Neuronal stem cell (in vitro differentiated cells): ENCODE measurements around the gene ROBO2.
A peak's percentile ranks its signal among the peaks of the same experiment; 100 is the strongest.

ENCODE experiments used
- DNase-seq: peaks from one replicate; pipeline ENCODE4 v3.0.0-alpha.2; 2013; ENCODE audit warnings: low spot score
- H2AFZ ChIP-seq: one replicate; pipeline ENCODE4 v1.6.1; 2013; ENCODE audit warnings: mild to moderate bottlenecking, low read length, inconsistent platforms
- H2AK5ac ChIP-seq: 2 replicates; pipeline ENCODE4 v1.6.1; 2013; ENCODE audit warnings: low read depth, mild to moderate bottlenecking, inconsistent platforms, low read length, moderate library complexity, mixed read lengths
- H2BK120ac ChIP-seq: 2 replicates; pipeline ENCODE4 v1.6.1; 2013; ENCODE audit warnings: low read depth, mild to moderate bottlenecking, inconsistent platforms, low read length, moderate library complexity, mixed read lengths
- H2BK12ac ChIP-seq: one replicate; pipeline ENCODE4 v1.6.1; 2013; ENCODE audit warnings: low read length, inconsistent platforms
- H2BK15ac ChIP-seq: 2 replicates; pipeline ENCODE4 v1.6.1; 2013; ENCODE audit warnings: mild to moderate bottlenecking, low read length, inconsistent platforms, mixed read lengths
- H2BK5ac ChIP-seq: one replicate; pipeline ENCODE4 v1.6.1; 2013; ENCODE audit warnings: inconsistent platforms, mild to moderate bottlenecking, low read length, moderate library complexity
- H3K14ac ChIP-seq: one replicate; pipeline ENCODE4 v1.6.1; 2013; ENCODE audit warnings: low read length, inconsistent platforms
- H3K18ac ChIP-seq: 2 replicates; pipeline ENCODE4 v1.6.1; 2013; ENCODE audit warnings: low read length, inconsistent platforms
- H3K23ac ChIP-seq: 2 replicates; pipeline ENCODE4 v1.6.1; 2013; ENCODE audit warnings: low read depth, mild to moderate bottlenecking, mixed read lengths, low read length, inconsistent platforms; ENCODE audit not compliant: poor library complexity
- H3K27ac ChIP-seq: replicated peaks from 3 replicates; pipeline ENCODE4 v1.5.1; 2013; ENCODE audit warnings: low read length, inconsistent platforms
- H3K27me3 ChIP-seq, 3 experiments: 2 replicates each; pipeline ENCODE4 v1.6.1; 2013; ENCODE audit warnings: low read length in 3 of 3, mild to moderate bottlenecking in 2 of 3, inconsistent platforms in 1 of 3, low read depth in 1 of 3, mixed read lengths in 1 of 3, moderate library complexity in 1 of 3; ENCODE audit not compliant: control insufficient read depth in 3 of 3, insufficient read depth in 3 of 3
- H3K36me3 ChIP-seq, 2 donors: replicated peaks in 1 of 2; 2 replicates each; pipeline ENCODE4 v1.6.1; 2013; ENCODE audit warnings: low read length in 2 of 2; ENCODE audit not compliant: control insufficient read depth in 2 of 2, insufficient read depth in 2 of 2
- H3K4ac ChIP-seq: 2 replicates; pipeline ENCODE4 v1.6.1; 2013; ENCODE audit warnings: inconsistent platforms, mild to moderate bottlenecking, low read length, moderate library complexity
- H3K4me1 ChIP-seq, 2 donors: 1 replicate in 1 of 2; 2 replicates in 1 of 2; pipeline ENCODE4 v1.6.1; 2013; ENCODE audit warnings: low read length in 2 of 2, low read depth in 1 of 2; ENCODE audit not compliant: control insufficient read depth in 2 of 2, insufficient read depth in 1 of 2
- H3K4me2 ChIP-seq: one replicate; pipeline ENCODE4 v1.6.1; 2013; ENCODE audit warnings: mild to moderate bottlenecking, low read length, inconsistent platforms; ENCODE audit not compliant: insufficient read depth, poor library complexity, severe bottlenecking
- H3K4me3 ChIP-seq, 2 donors: 2 replicates each; pipeline ENCODE4 v1.5.1; 2013; ENCODE audit warnings: low read length in 2 of 2, mild to moderate bottlenecking in 2 of 2, inconsistent platforms in 1 of 2, moderate library complexity in 1 of 2
- H3K79me1 ChIP-seq: one replicate; pipeline ENCODE4 v1.6.1; 2013; ENCODE audit warnings: low read depth, mild to moderate bottlenecking, inconsistent platforms, low read length, moderate library complexity
- H3K9ac ChIP-seq: one replicate; pipeline ENCODE4 v1.6.1; 2013; ENCODE audit warnings: mild to moderate bottlenecking, low read depth, low read length, inconsistent platforms; ENCODE audit not compliant: poor library complexity
- H3K9me3 ChIP-seq, 2 donors: replicated peaks in 1 of 2; 2 replicates each; pipeline versions ENCODE3 to v1.6.1; 2013; ENCODE audit warnings: low read length in 2 of 2, mild to moderate bottlenecking in 2 of 2, inconsistent platforms in 1 of 2, low read depth in 1 of 2, mixed read lengths in 1 of 2, moderate library complexity in 1 of 2; ENCODE audit not compliant: control insufficient read depth in 2 of 2, insufficient read depth in 1 of 2
- H4K8ac ChIP-seq: one replicate; pipeline ENCODE4 v1.6.1; 2013; ENCODE audit warnings: low read depth, mild to moderate bottlenecking, inconsistent platforms, low read length, moderate library complexity
- H4K91ac ChIP-seq: one replicate; pipeline ENCODE4 v1.6.1; 2013; ENCODE audit warnings: low read length, low read depth, mild to moderate bottlenecking, inconsistent platforms; ENCODE audit not compliant: poor library complexity
- WGBS, 2 donors: extraction: QIAGEN DNeasy Blood & Tissue Kit; methylation state at CpG; one replicate each; pipeline ENCODE4 v1.1.7; 2013; ENCODE audit warnings: missing lambda C conversion rate in 2 of 2, mixed read lengths in 1 of 2; ENCODE audit not compliant: insufficient read length in 2 of 2, insufficient replicate concordance in 1 of 2; ENCODE audit errors: extremely low coverage in 2 of 2; 5-methylcytosine and 5-hydroxymethylcytosine counted together

The ROBO2 gene

GRCh38 chr3:77055841-77056341 lies 16.0 kb downstream of the ROBO2 start:
- WGBS, 2 donors, result no CpG with 5 or more reads among the region's 4 CpGs

GRCh38 chr3:77059354-77059753 lies 19.5 kb downstream of the ROBO2 start:
- H3K27me3 ChIP-seq, result no peaks in the 10 kb centered on the region
- H3K27ac ChIP-seq, result no peak overlapping the region
- H2BK120ac ChIP-seq, result no peak overlapping the region
- no peak overlapping the region for H2BK12ac ChIP-seq
- H3K4ac ChIP-seq, result no peak overlapping the region
- no CpG with 5 or more reads among the region's 1 CpG for whole genome bisulfite sequencing, 2 donors
- no peak overlapping the region for H2BK5ac ChIP-seq
- H3K4me2 ChIP-seq, result no peak overlapping the region
- no peak overlapping the region for H3K4me3 ChIP-seq
- no peak overlapping the region for H3K14ac ChIP-seq
- no peaks in the 10 kb centered on the region for H3K36me3 ChIP-seq
- H3K18ac ChIP-seq, result no peak overlapping the region
- no peak overlapping the region for H4K8ac ChIP-seq
- H3K79me1 ChIP-seq, result no peaks in the 10 kb centered on the region
- no peak overlapping the region for H4K91ac ChIP-seq
- peaks cover 0 to 6% of the 10 kb centered on the region in 2 donors for H3K4me1 ChIP-seq
- no peak overlapping the region for H2AFZ ChIP-seq
- H3K9ac ChIP-seq, result no peak overlapping the region
- peaks cover 3 to 8% of the 10 kb centered on the region in 2 donors for H3K9me3 ChIP-seq
- H2BK15ac ChIP-seq, result no peak overlapping the region
- H2AK5ac ChIP-seq, result no peak overlapping the region
- no peak overlapping the region for H3K23ac ChIP-seq
- DNase-seq, result no peak

More at GRCh38 chr3:77055841-77056341, 16.0 kb downstream of the ROBO2 start:
- no peaks in the 10 kb centered on the region for H3K36me3 ChIP-seq
- no peak overlapping the region for H2AK5ac ChIP-seq
- H3K27me3 ChIP-seq, result no peaks in the 10 kb centered on the region
- peak overlapping the region; percentile 18 for H3K4me2 ChIP-seq
- no peak overlapping the region for H2BK15ac ChIP-seq
- no peaks in the 10 kb centered on the region for H3K9me3 ChIP-seq
- no peak overlapping the region for H3K23ac ChIP-seq
- no peak overlapping the region for H2BK12ac ChIP-seq
- no peak overlapping the region for H3K14ac ChIP-seq
- H3K18ac ChIP-seq, result no peak overlapping the region
- no peak for DNase-seq
- H3K4ac ChIP-seq, result no peak overlapping the region
- no peak overlapping the region for H2BK120ac ChIP-seq
- H4K8ac ChIP-seq, result no peak overlapping the region
- no peak overlapping the region for H3K9ac ChIP-seq
- H2AFZ ChIP-seq, result peak overlapping the region; percentile 4
- H2BK5ac ChIP-seq, result no peak overlapping the region
- H3K4me1 ChIP-seq, result peaks cover 10 to 24% of the 10 kb centered on the region in 2 donors
- H3K4me3 ChIP-seq, result no peak overlapping the region
- H4K91ac ChIP-seq, result no peak overlapping the region
- no peaks in the 10 kb centered on the region for H3K79me1 ChIP-seq
- H3K27ac ChIP-seq, result peak overlapping the region; percentile 69

GRCh38 chr3:77063423-77063822 lies 23.5 kb downstream of the ROBO2 start:
- Histone ChIP-seq H3K18ac (no peak overlapping the region), H2BK12ac (no peak overlapping the region), H3K9me3 (peaks cover 3 to 8% of the 10 kb centered on the region in 2 donors), H4K8ac (no peak overlapping the region), H3K79me1 (no peaks in the 10 kb centered on the region), H3K27me3 (no peaks in the 10 kb centered on the region), H3K23ac (no peak overlapping the region), H3K4me3 (no peak overlapping the region), H2BK15ac (no peak overlapping the region), H2AFZ (no peak overlapping the region), H3K27ac (no peak overlapping the region), H3K4me1 (no peaks in the 10 kb centered on the region), H3K36me3 (no peaks in the 10 kb centered on the region), H2AK5ac (no peak overlapping the region), H3K9ac (no peak overlapping the region), H4K91ac (no peak overlapping the region), H3K14ac (no peak overlapping the region), H2BK5ac (no peak overlapping the region), H3K4ac (no peak overlapping the region), H2BK120ac (no peak overlapping the region), H3K4me2 (no peak overlapping the region)
- no peak for DNase-seq
- no CpG with 5 or more reads among the region's 5 CpGs for WGBS, 2 donors

DNA sequence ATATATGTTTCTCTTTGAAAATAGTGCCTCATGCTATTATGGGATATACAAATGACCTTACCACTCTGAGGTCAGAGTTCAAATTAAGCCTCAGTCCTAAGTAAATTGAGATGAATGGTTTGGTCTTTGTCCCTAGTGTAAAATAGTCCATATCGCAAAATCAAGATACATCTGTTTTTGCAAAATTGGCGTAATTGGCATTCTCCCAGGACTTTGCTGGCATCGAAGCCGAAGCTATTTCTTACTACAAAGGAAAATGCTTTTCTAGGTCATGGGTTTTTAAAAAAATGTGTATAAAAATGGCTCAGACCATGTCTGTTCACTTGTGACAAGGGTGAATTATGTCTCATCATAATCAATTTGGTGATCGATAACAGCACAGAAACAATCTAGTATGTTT lies 25.9 kb downstream of the ROBO2 start:
- Histone ChIP-seq H3K27me3 (no peaks in the 10 kb centered on the region), H2BK120ac (no peak overlapping the region), H3K36me3 (no peaks in the 10 kb centered on the region), H3K23ac (no peak overlapping the region), H2BK12ac (no peak overlapping the region), H4K8ac (no peak overlapping the region), H3K9ac (no peak overlapping the region), H3K9me3 (peaks cover 3 to 8% of the 10 kb centered on the region in 2 donors), H3K4ac (no peak overlapping the region), H2AK5ac (no peak overlapping the region), H3K18ac (no peak overlapping the region), H2BK5ac (no peak overlapping the region), H3K27ac (no peak overlapping the region), H3K14ac (no peak overlapping the region), H2AFZ (no peak overlapping the region), H3K79me1 (no peaks in the 10 kb centered on the region), H2BK15ac (no peak overlapping the region), H3K4me3 (no peak overlapping the region), H4K91ac (no peak overlapping the region), H3K4me1 (no peaks in the 10 kb centered on the region), H3K4me2 (no peak overlapping the region)
- WGBS, 2 donors, result no CpG with 5 or more reads among the region's 5 CpGs
- no peak for DNase-seq
